Activated naive CD4-positive, alpha-beta T cell treated with anti-CD3 and anti-CD28 coated beads, Interleukin-2, amount 50 U/mL, for 16 hours (primary cell): ENCODE measurements around the gene FSCN2.

Experiments used
- DNase-seq: peaks from one replicate; pipeline ENCODE4 v3.0.0-alpha.2; 2020

The FSCN2 gene

DNA sequence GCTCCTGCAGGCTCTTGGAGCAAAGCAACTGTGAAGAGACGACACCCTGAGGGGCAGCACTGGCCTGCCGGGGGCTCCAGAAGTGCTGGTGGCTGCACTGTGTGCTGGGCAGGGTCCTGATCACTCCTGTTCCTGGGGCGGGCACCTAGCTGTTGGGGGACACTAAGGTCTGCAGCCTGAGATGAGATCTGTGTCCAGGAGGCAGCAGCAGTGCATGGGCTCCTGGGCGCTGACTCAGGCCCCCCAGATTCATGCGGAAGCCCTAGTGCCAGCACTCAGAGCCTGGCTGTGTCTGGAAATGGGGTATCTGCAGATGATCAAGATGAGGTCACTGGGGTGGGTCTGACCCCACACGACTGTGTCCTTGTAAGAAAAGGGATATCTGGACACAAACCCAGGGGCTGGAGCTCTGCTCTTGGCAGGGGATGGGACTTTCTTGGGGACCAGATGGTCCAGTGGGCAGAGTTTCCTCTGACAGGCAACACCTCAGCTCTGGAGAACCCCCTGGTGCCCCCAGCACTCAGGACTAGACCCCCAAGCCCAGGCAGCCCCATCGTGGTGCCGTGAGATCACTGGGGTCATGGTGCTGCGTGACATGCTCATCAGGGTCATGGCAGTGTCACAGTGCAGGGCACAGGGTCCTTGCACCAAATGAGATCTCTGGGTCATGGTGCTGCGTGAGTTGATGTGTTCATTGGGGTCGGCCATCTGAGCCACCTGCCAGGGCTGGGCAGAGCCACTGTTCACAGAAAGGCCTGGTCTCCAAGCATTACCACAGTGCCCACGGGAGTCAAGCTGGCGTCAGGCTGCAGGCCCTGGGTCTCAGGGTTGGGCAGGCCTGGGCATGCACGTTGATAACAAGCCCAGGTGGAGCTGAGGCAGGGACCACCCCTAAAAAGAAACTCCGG, 14.5 kb downstream of the FSCN2 start:
- no peak for DNase-seq

DNA sequence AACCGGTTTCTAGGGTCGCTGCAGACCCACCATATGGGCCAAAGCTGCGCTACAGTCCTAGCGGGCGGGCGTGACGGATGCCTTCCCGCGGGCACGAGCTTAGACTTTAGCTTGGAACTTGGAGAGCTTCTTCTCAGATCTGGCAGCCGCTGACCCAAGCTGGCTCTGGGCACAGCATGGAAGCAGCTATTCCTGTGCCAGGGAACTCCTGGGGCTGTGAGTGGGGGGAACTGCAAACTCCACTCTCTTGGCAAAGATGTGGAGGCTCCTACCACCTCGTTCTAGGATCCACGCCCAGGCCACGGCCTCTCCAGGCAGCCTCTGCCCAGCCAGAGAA, 15.1 kb downstream of the FSCN2 start:
- DNase-seq, result no peak

DNA sequence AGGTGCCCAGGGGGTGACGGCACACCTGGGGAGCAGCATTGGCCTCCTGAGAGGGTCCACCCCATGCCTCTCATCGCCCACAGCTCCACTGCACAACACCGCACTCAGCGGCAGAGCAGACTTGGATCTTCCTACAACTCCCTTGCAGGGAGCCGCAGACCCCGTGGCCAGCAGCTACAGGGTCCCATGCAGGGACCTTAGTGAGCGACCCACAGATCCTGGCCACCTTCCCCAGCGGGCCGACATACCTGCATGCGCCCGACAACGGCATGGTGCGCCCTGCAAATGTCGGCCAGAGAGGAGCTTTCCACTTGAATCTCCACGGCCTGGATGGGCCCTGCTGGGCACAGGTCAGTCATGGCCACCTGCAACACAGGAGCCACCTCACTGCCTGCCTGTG, 15.6 kb downstream of the FSCN2 start:
- DNase-seq, result no peak

GRCh38 chr17:81544281-81544974, 16.3 kb downstream of the FSCN2 start:
- no peak for DNase-seq

DNA sequence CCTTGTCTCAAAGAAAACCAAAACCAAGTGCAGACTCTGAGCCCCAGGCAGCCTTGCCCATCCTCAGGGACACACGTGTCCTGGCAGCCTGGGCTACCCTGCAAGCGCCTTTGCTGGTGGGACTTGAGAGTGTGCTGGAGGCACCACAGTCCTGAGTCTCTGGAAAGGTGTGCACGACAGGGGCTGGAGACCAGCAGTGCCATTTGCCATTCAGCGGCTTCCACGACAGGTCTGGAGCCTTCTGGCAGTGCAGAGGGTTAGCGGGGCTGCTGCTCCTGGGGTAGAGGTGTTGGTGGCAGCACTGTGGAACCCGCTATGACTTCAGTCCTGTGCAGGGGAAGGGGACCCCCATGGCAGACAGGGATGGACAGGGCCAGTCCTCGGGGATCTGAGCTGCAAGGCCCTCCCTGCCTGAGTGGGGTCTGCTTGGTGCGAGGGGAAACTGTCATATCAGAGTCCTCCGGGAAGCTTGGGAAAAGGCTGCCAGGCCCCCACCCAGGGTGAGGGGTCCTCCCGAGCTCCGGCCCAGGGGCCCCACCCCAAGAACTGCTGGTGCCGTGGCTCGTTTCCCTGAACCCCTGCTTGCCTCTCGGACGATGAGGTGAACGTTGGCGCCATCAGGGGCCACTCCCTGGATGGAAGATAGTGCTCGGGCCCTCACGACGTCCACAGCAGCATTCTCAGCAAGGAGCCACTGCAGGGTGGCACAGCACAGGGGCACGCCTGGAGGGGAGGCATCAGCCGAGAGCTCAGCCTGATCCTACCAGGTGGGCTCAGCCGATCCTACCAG, 17.2 kb downstream of the FSCN2 start:
- DNase-seq, result peak; percentile 9

- DNase-seq, result no peak
Observed at GRCh38 chr17:81546906-81547613, 18.9 kb downstream of the FSCN2 start.

- DNase-seq, result no peak
Observed at GRCh38 chr17:81547614-81547982, 19.4 kb downstream of the FSCN2 start.

DNA sequence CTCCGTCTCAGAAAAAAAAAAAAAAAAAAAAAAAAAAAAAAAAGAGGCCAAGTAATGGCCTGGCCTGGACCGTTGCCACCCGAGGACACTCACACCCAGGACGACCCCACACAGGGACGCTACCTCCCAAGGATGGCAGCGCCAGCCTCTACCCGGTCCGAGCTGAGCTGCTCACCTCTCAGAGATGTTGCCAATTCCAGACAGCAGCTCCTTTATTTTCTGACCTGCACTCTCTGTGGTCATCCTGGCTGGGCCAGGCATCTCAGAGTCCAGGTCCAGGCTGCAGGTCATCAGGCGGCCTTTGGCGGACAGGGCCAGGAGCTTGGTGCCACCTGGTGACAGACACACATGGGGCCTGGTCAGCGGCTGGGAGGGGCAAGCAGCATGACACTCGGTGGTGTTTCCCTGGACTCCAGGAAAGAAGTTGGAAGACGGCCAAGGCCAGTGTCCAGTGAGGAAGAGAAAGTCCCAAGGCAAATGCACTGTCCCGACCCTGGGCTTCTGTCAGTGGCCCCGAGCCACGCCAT, 20.9 kb downstream of the FSCN2 start:
- no peak for DNase-seq

DNA sequence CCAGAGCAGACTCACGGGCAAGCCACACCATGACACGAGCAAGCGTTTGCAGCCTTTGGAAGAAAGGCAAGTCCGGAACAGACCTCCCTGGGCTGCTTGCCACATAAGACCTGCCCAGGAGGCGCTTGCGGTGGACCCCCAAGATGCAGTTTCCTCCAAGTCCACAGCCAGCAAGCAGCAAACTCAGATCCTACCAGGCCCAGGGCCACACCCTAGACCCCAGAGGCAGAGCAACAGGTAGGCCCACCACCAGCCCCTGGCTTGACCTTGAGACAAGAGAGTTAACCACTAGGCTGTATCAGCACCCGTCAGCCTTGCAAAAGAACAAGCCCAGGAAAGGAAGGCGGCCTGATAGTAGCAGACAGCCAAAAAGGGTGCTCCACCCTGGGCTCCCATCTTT, 21.6 kb downstream of the FSCN2 start:
- DNase-seq, result no peak

GRCh38 chr17:81550285-81550684, 22.1 kb downstream of the FSCN2 start:
- peak; percentile 7 for DNase-seq

- peak; percentile 9 for DNase-seq
Observed at GRCh38 chr17:81550830-81551457, 22.8 kb downstream of the FSCN2 start.

- DNase-seq, result peak; percentile 14
Observed at GRCh38 chr17:81551458-81552243, 23.5 kb downstream of the FSCN2 start.

DNA sequence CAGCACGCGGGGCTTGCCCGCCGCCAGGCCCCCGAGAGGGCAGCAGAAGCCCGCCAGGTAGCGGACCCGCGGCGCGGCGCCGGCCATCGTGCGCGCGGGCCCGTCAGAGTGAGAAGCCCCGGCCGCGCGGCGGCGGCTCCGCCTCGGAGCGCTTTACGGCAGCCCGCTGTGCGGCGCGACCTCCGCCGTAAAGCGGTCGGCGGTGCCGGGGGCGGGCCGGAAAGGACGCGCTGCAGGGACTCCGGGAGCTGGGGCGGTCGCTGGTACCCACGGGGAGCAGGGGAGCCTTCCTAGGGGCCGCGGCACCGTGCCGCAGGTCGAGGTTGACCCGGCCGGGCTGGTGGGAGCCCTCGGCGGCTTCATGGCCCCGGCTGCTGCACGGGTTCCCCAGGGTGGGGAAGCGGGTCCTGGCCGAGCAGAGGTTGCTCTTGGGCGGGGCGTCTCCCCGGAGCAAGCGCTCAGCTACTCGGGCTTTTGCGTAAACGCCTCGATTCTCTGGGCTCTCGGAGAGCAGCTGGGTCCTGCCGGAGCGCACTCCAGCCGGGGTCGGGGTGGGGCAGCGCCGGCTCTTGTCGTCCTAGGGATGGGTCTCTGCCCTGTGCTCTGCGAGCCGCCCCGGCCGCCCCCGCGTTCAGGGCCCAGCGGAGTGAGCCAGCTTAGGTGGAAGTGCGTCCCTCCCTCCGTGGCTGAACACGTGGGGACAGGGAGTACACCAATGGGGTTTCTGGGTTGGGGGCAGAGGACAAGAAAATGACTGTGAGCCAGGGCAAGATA, 24.3 kb downstream of the FSCN2 start, which contains the start of gene FAAP100:
TSS of gene FAAP100 (minus strand) at position 110 of the 774 bp plus-strand sequence. CDS start at position 87, 23 bp downstream.
- peak; percentile 85 for DNase-seq

- DNase-seq, result peak; percentile 81
Observed at GRCh38 chr17:81553018-81553615, 24.9 kb downstream of the FSCN2 start.

DNA sequence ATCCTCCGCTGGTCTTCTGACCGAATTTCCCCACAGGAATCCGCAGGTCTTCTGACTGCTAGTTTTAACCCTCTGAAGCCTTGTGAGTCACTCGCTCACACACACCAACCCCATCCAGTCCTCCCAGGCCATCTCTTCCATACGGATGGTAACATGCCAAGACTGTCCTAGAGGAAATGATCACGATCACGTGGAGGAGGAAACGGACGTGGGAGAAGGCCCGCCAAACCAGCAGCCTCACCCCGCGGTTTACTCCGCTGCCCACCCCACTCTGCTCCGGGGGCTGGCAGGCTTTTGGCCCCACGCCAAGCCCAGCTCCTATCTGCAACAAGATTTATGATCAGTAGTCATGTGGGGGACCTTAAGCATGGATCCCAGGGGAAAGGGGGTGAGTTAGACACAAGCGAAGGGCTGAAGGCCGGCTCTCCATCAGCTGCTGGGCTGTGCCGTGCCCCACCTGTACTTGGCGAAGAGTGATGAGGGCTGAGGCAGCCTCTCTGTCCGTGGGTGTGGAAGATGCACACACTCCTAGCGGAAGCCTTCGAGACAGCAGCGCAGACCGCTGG, 25.5 kb downstream of the FSCN2 start:
- DNase-seq, result peak; percentile 20

DNA sequence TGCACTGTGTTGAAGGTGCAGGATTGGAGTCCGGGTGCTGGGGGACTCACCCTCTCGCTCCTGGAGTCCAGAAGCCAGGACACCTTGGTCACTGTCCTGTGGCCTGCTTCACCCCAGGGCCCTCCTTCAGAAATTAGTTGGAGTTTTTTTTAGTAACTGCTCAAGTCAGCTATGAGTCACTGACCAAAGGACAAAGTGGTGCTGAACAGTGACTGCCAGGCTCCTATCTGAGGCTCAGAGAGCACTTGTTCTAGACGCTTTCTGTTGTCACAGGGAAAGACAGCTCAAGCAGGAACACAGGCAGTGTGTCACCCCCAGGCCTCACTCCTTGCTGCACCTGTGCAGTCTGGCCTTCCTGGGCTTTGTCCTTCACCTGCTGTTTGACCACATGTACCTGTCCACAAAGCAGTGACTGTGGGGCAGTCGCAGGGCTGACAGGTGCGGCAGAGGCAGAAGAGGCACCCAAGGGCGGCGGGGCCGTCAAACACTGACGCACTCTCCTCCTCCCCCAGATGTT, 28.1 kb downstream of the FSCN2 start:
- DNase-seq, result no peak

DNA sequence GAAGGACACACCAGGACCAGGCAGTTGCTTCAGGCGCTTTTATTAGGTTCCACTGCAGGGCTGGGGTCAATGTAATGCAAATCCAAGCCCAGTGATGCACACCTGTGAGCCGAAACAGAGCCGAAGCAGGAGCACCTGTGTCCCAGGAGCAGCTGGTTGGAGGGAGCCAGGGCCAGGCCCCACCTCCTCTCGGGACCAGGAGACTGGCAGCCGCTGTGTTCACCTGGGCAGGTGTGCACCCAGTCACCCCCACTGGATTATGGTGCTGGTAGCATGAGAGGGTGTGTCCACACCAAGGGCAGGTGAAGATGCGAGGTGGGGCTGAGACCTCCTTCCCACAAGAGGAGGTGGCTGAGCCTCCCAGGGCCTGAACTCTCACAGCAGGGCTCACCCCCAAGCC, 28.7 kb downstream of the FSCN2 start:
- DNase-seq, result no peak

DNA sequence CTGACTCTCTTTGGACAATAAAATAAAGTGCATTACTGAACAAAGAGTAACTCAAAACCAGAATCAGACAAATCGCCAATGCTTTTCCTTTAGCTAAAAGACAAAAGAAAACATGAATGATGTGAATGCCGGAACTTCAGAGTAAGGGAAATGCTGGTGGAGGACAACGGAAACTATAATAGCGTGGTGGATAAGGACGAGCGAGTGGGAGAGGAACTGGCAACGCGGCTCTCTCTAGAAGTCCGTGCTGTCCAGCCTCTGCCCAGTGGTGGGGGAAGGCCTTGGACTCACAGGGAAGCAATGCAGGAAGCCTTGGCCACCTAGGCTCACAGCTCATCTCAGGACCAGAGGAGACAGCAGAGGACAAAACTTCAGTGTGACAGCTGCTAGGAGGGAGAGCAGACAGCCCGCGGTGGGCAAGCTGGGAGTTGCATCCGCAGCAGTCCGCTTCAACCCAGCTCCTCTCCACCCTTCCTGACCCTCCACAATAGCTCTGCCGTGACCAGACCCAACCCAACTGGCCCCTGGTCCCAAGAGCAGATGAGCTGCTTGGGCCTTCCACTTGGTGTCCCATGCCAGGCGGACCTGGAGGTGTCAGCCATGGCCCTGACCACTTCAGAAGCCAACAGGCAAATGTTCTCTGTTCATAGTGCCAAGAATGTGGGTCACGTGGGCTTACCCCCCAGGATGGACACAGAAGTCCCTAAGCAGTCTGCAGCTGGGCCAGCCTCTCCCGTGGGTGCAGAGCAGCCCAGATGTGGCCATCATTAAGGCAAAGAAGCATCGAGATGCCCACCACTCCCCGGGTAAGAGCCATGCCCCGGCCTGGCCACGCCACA, 29.3 kb downstream of the FSCN2 start:
- DNase-seq, result no peak
